ENCODE results near the gene CACNA1I.

Gene CACNA1I

GRCh38 chr22:39647836-39648629, 77.5 kb downstream of the CACNA1I start:
- Histone ChIP-seq H3K27me3 (replicated peaks in 2 of 5; ENCODE audit: control insufficient read depth in 4 of 5, insufficient read depth in 5 of 5, low read length in 4 of 5) (peaks cover 0 to 6% (median 0%) of the 10 kb centered on the region in 5 experiments), H3K4me1 (ENCODE audit: control extremely low read depth in 1 of 4, control insufficient read depth in 4 of 4, insufficient read depth in 4 of 4, low read length in 3 of 4) (no peaks in the 10 kb centered on the region), H3K9me3 (ENCODE audit: control extremely low read depth in 1 of 5, control insufficient read depth in 4 of 5, insufficient read depth in 2 of 5, low read depth in 1 of 5, low read length in 4 of 5) (peaks cover 0 to 2% (median 0%) of the 10 kb centered on the region in 5 experiments), H3K4me3 (ENCODE audit: control insufficient read depth in 1 of 7, extremely low read depth in 1 of 7, insufficient read depth in 4 of 7, low read depth in 2 of 7, low read length in 6 of 7) (no peak overlapping the region), H3K27ac (ENCODE audit: insufficient read depth in 1 of 2, low read depth in 1 of 2, low read length in 2 of 2, poor library complexity in 1 of 2, severe bottlenecking in 2 of 2) (no peak overlapping the region), H3K36me3 (ENCODE audit: control insufficient read depth in 4 of 4, insufficient read depth in 4 of 4, low read length in 3 of 4) (no peaks in the 10 kb centered on the region)
- DNase-seq, result no peak
- WGBS (ENCODE audit: insufficient coverage), result 81% methylated on average over 28 of the region's 35 CpGs
- ChIA-PET CTCF (no interaction called here), POLR2A (no interaction called here)

- H3K27ac ChIP-seq (ENCODE audit: insufficient read depth in 1 of 2, low read depth in 1 of 2, low read length in 2 of 2, poor library complexity in 1 of 2, severe bottlenecking in 2 of 2), result no peak overlapping the region
- DNase-seq, result no peak
- peaks cover 0 to 3% (median 0%) of the 10 kb centered on the region in 5 experiments for H3K27me3 ChIP-seq (replicated peaks in 2 of 5; ENCODE audit: control insufficient read depth in 4 of 5, insufficient read depth in 5 of 5, low read length in 4 of 5)
- CTCF ChIA-PET, result no interaction called here
- WGBS (ENCODE audit: insufficient coverage), result 90% methylated on average over 2 of the region's 5 CpGs
- no peak overlapping the region for H3K4me3 ChIP-seq (ENCODE audit: control insufficient read depth in 1 of 7, extremely low read depth in 1 of 7, insufficient read depth in 4 of 7, low read depth in 2 of 7, low read length in 6 of 7)
- POLR2A ChIA-PET, result no interaction called here
- H3K36me3 ChIP-seq (ENCODE audit: control insufficient read depth in 4 of 4, insufficient read depth in 4 of 4, low read length in 3 of 4), result no peaks in the 10 kb centered on the region
- H3K4me1 ChIP-seq (ENCODE audit: control extremely low read depth in 1 of 4, control insufficient read depth in 4 of 4, insufficient read depth in 4 of 4, low read length in 3 of 4), result no peaks in the 10 kb centered on the region
- peaks cover 0 to 2% (median 0%) of the 10 kb centered on the region in 5 experiments for H3K9me3 ChIP-seq (ENCODE audit: control extremely low read depth in 1 of 5, control insufficient read depth in 4 of 5, insufficient read depth in 2 of 5, low read depth in 1 of 5, low read length in 4 of 5)
These were observed 78.0 kb downstream of the CACNA1I start for GRCh38 chr22:39648630-39648950.

- ChIA-PET CTCF (no interaction called here), POLR2A (no interaction called here)
- Histone ChIP-seq H3K27me3 (replicated peaks in 2 of 5; ENCODE audit: control insufficient read depth in 4 of 5, insufficient read depth in 5 of 5, low read length in 4 of 5) (peaks cover 0 to 4% (median 2%) of the 10 kb centered on the region in 5 experiments), H3K4me3 (ENCODE audit: control insufficient read depth in 1 of 7, extremely low read depth in 1 of 7, insufficient read depth in 4 of 7, low read depth in 2 of 7, low read length in 6 of 7) (no peak overlapping the region), H3K4me1 (ENCODE audit: control extremely low read depth in 1 of 4, control insufficient read depth in 4 of 4, insufficient read depth in 4 of 4, low read length in 3 of 4) (no peaks in the 10 kb centered on the region), H3K9me3 (ENCODE audit: control extremely low read depth in 1 of 5, control insufficient read depth in 4 of 5, insufficient read depth in 2 of 5, low read depth in 1 of 5, low read length in 4 of 5) (peaks cover 0 to 2% (median 0%) of the 10 kb centered on the region in 5 experiments), H3K27ac (ENCODE audit: insufficient read depth in 1 of 2, low read depth in 1 of 2, low read length in 2 of 2, poor library complexity in 1 of 2, severe bottlenecking in 2 of 2) (no peak overlapping the region), H3K36me3 (ENCODE audit: control insufficient read depth in 4 of 4, insufficient read depth in 4 of 4, low read length in 3 of 4) (no peaks in the 10 kb centered on the region)
- WGBS (ENCODE audit: insufficient coverage), result 97% methylated on average over 40 of the region's 41 CpGs
- DNase-seq, result no peak
These were observed 79.0 kb downstream of the CACNA1I start for GRCh38 chr22:39649500-39650089.

- H3K4me3 ChIP-seq (ENCODE audit: control insufficient read depth in 1 of 7, extremely low read depth in 1 of 7, insufficient read depth in 4 of 7, low read depth in 2 of 7, low read length in 6 of 7), result no peak overlapping the region
- WGBS (ENCODE audit: insufficient coverage), result 92% methylated on average over 22 of the region's 24 CpGs
- no peaks in the 10 kb centered on the region for H3K36me3 ChIP-seq (ENCODE audit: control insufficient read depth in 4 of 4, insufficient read depth in 4 of 4, low read length in 3 of 4)
- H3K27ac ChIP-seq (ENCODE audit: insufficient read depth in 1 of 2, low read depth in 1 of 2, low read length in 2 of 2, poor library complexity in 1 of 2, severe bottlenecking in 2 of 2), result no peak overlapping the region
- no peaks in the 10 kb centered on the region for H3K4me1 ChIP-seq (ENCODE audit: control extremely low read depth in 1 of 4, control insufficient read depth in 4 of 4, insufficient read depth in 4 of 4, low read length in 3 of 4)
- DNase-seq, result no peak
- ChIA-PET POLR2A (no interaction called here), CTCF (interaction anchor here (0.6 to 1.4 kb wide), 2 partner anchors 117 to 233 kb away, joined by 3 read pairs; no protein-coding TSS in a partner anchor)
- peaks cover 0 to 2% (median 0%) of the 10 kb centered on the region in 5 experiments for H3K9me3 ChIP-seq (ENCODE audit: control extremely low read depth in 1 of 5, control insufficient read depth in 4 of 5, insufficient read depth in 2 of 5, low read depth in 1 of 5, low read length in 4 of 5)
- peaks cover 0 to 17% (median 12%) of the 10 kb centered on the region in 5 experiments for H3K27me3 ChIP-seq (replicated peaks in 2 of 5; ENCODE audit: control insufficient read depth in 4 of 5, insufficient read depth in 5 of 5, low read length in 4 of 5)
These were observed 80.8 kb downstream of the CACNA1I start for GRCh38 chr22:39651053-39651996.

- CTCF ChIA-PET, result interaction anchor here (0.9 kb wide), 1 partner anchor 40 kb away, joined by 3 read pairs; no protein-coding TSS in a partner anchor
- H3K27me3 ChIP-seq (replicated peaks in 2 of 5; ENCODE audit: control insufficient read depth in 4 of 5, insufficient read depth in 5 of 5, low read length in 4 of 5), result peaks cover 0 to 34% (median 24%) of the 10 kb centered on the region in 5 experiments
- no peaks in the 10 kb centered on the region for H3K36me3 ChIP-seq (ENCODE audit: control insufficient read depth in 4 of 4, insufficient read depth in 4 of 4, low read length in 3 of 4)
These were observed 82.6 kb downstream of the CACNA1I start for GRCh38 chr22:39652990-39653786.

GRCh38 chr22:39653787-39654077, 83.2 kb downstream of the CACNA1I start:
- CTCF ChIA-PET, result interaction anchor here (0.9 kb wide), 1 partner anchor 40 kb away, joined by 3 read pairs; no protein-coding TSS in a partner anchor

More at GRCh38 chr22:39652990-39653786, 82.6 kb downstream of the CACNA1I start:
- 87% methylated on average over 13 of the region's 16 CpGs for WGBS (ENCODE audit: insufficient coverage)
- H3K27ac ChIP-seq (ENCODE audit: insufficient read depth in 1 of 2, low read depth in 1 of 2, low read length in 2 of 2, poor library complexity in 1 of 2, severe bottlenecking in 2 of 2), result no peak overlapping the region
- peaks cover 0 to 2% (median 0%) of the 10 kb centered on the region in 5 experiments for H3K9me3 ChIP-seq (ENCODE audit: control extremely low read depth in 1 of 5, control insufficient read depth in 4 of 5, insufficient read depth in 2 of 5, low read depth in 1 of 5, low read length in 4 of 5)
- no peak overlapping the region for H3K4me3 ChIP-seq (ENCODE audit: control insufficient read depth in 1 of 7, extremely low read depth in 1 of 7, insufficient read depth in 4 of 7, low read depth in 2 of 7, low read length in 6 of 7)
- POLR2A ChIA-PET, result no interaction called here
- no peaks in the 10 kb centered on the region for H3K4me1 ChIP-seq (ENCODE audit: control extremely low read depth in 1 of 4, control insufficient read depth in 4 of 4, insufficient read depth in 4 of 4, low read length in 3 of 4)
- no peak for DNase-seq

More at GRCh38 chr22:39653787-39654077, 83.2 kb downstream of the CACNA1I start:
- 95% methylated on average over 3 of the region's 3 CpGs for WGBS (ENCODE audit: insufficient coverage)
- Histone ChIP-seq H3K36me3 (ENCODE audit: control insufficient read depth in 4 of 4, insufficient read depth in 4 of 4, low read length in 3 of 4) (no peaks in the 10 kb centered on the region), H3K4me1 (ENCODE audit: control extremely low read depth in 1 of 4, control insufficient read depth in 4 of 4, insufficient read depth in 4 of 4, low read length in 3 of 4) (no peaks in the 10 kb centered on the region), H3K4me3 (ENCODE audit: control insufficient read depth in 1 of 7, extremely low read depth in 1 of 7, insufficient read depth in 4 of 7, low read depth in 2 of 7, low read length in 6 of 7) (no peak overlapping the region), H3K27me3 (replicated peaks in 2 of 5; ENCODE audit: control insufficient read depth in 4 of 5, insufficient read depth in 5 of 5, low read length in 4 of 5) (peaks cover 0 to 39% (median 24%) of the 10 kb centered on the region in 5 experiments), H3K27ac (ENCODE audit: insufficient read depth in 1 of 2, low read depth in 1 of 2, low read length in 2 of 2, poor library complexity in 1 of 2, severe bottlenecking in 2 of 2) (no peak overlapping the region), H3K9me3 (ENCODE audit: control extremely low read depth in 1 of 5, control insufficient read depth in 4 of 5, insufficient read depth in 2 of 5, low read depth in 1 of 5, low read length in 4 of 5) (peaks cover 0 to 2% (median 0%) of the 10 kb centered on the region in 5 experiments)
- POLR2A ChIA-PET, result no interaction called here
- DNase-seq, result no peak
